H1 (cell line): ENCODE results near the gene NRM. TPM values are rescaled to one million over a fixed set of nuclear protein-coding genes. Genes with fewer than 3 reads are reported as not detected.

Source experiments
- CTCF ChIA-PET: fragments of 300-600 bp; sonication (Branson Sonifier 250); formaldehyde crosslinking; loops from one replicate; lab custom pipeline; 2021; ENCODE audit not compliant: partially characterized antibody; lab: Charles Lee
- POLR2A ChIA-PET: fragments of 300-600 bp; sonication (Branson Sonifier 250); formaldehyde crosslinking; loops from one replicate; lab custom pipeline; 2021; ENCODE audit warnings: inconsistent platforms; ENCODE audit not compliant: partially characterized antibody; lab: Charles Lee
- DNase-seq, 2 experiments: peaks; one replicate each; pipeline versions ENCODE4 v3.0.0 to v3.0.0-alpha.2; 2010 to 2022; ENCODE audit warnings: low spot score in 2 of 2, low read depth in 1 of 2, mixed read lengths in 1 of 2
- FAIRE-seq: peaks from 2 replicates; lab custom pipeline; 2011; peaks lifted over from hg19 to GRCh38; lab: Jason Lieb, UNC
- H2AFZ ChIP-seq: 2 replicates; pipeline ENCODE4 v1.8.1; 2012; ENCODE audit warnings: low read length, inconsistent platforms
- H2AK5ac ChIP-seq: 2 replicates; pipeline ENCODE4 v1.6.1; 2013; ENCODE audit warnings: low read depth, low read length
- H2BK120ac ChIP-seq: replicated peaks from 2 replicates; pipeline ENCODE3; 2013; ENCODE audit warnings: low read depth, low read length, inconsistent platforms
- H2BK12ac ChIP-seq: 2 replicates; pipeline ENCODE4 v1.6.1; 2013; ENCODE audit warnings: low read depth, low read length
- H2BK15ac ChIP-seq: 2 replicates; pipeline ENCODE4 v1.6.1; 2013; ENCODE audit warnings: low read length
- H2BK20ac ChIP-seq: 2 replicates; pipeline ENCODE4 v1.6.1; 2013; ENCODE audit warnings: low read length
- H2BK5ac ChIP-seq: 2 replicates; pipeline ENCODE4 v1.6.1; 2013; ENCODE audit warnings: low read depth, low read length
- H3K14ac ChIP-seq: 2 replicates; pipeline ENCODE4 v1.6.1; 2013; ENCODE audit warnings: inconsistent platforms; ENCODE audit not compliant: insufficient read length
- H3K18ac ChIP-seq: 2 replicates; pipeline ENCODE4 v1.6.1; 2013; ENCODE audit warnings: low read length; ENCODE audit errors: extremely low read depth
- H3K23ac ChIP-seq: 2 replicates; pipeline ENCODE4 v1.6.1; 2013; ENCODE audit warnings: inconsistent platforms; ENCODE audit not compliant: insufficient read length
- H3K23me2 ChIP-seq: 2 replicates; pipeline ENCODE4 v1.6.1; 2013; ENCODE audit warnings: low read depth, low read length
- H3K27ac ChIP-seq: 2 replicates; pipeline ENCODE4 v1.6.1; 2011; ENCODE audit warnings: low read depth, low read length, inconsistent platforms
- H3K27me3 ChIP-seq, 4 experiments: replicated peaks in 1 of 4; 1 replicate in 1 of 4; 2 replicates in 3 of 4; pipeline versions ENCODE4 v1.6.1 to v1.8.1; 2011 to 2013; ENCODE audit warnings: low read length in 3 of 4, mild to moderate bottlenecking in 3 of 4, inconsistent platforms in 2 of 4, mixed read lengths in 2 of 4, moderate library complexity in 1 of 4; ENCODE audit not compliant: control insufficient read depth in 3 of 4, insufficient read depth in 3 of 4; ENCODE audit errors: extremely low read depth in 1 of 4
- H3K36me3 ChIP-seq, 4 experiments: 2 replicates each; pipeline versions ENCODE4 v1.6.1 to v1.8.1; 2011 to 2013; ENCODE audit warnings: mild to moderate bottlenecking in 4 of 4, low read length in 3 of 4, moderate library complexity in 2 of 4, control low read depth in 1 of 4, inconsistent platforms in 1 of 4; ENCODE audit not compliant: insufficient read depth in 4 of 4, control insufficient read depth in 2 of 4
- H3K4ac ChIP-seq: replicated peaks from 2 replicates; pipeline ENCODE3; 2013; ENCODE audit warnings: low read length, low read depth, mixed read lengths, inconsistent platforms; ENCODE audit not compliant: insufficient read length
- H3K4me1 ChIP-seq, 4 experiments: replicated peaks in 1 of 4; 1 replicate in 1 of 4; 2 replicates in 3 of 4; pipeline versions ENCODE4 v1.6.1 to v1.8.1; 2011 to 2013; ENCODE audit warnings: low read length in 3 of 4, inconsistent platforms in 2 of 4, mixed read lengths in 1 of 4; ENCODE audit not compliant: insufficient read depth in 4 of 4, control insufficient read depth in 3 of 4
- H3K4me2 ChIP-seq, 2 experiments: 2 replicates each; pipeline versions ENCODE4 v1.6.1 to v1.8.1; 2011 to 2013; ENCODE audit warnings: low read depth in 2 of 2, low read length in 2 of 2, control low read depth in 1 of 2, inconsistent platforms in 1 of 2, mild to moderate bottlenecking in 1 of 2; ENCODE audit not compliant: insufficient read depth in 1 of 2
- H3K4me3 ChIP-seq, 4 experiments: fragments of 200-600, 300-600 bp in 1 of 4; sonication (generic), shearing (Covaris generic), sonication (Bioruptor Twin) in 1 of 4; 2 replicates each; pipeline versions ENCODE4 v1.5.1 to v1.8.1; 2011 to 2016; ENCODE audit warnings: low read length in 4 of 4, low read depth in 3 of 4, control low read depth in 2 of 4, inconsistent platforms in 2 of 4, mild to moderate bottlenecking in 2 of 4, mixed read lengths in 1 of 4, moderate library complexity in 1 of 4; ENCODE audit not compliant: insufficient read depth in 2 of 4; ENCODE audit errors: extremely low read depth in 1 of 4
- H3K56ac ChIP-seq: replicated peaks from 2 replicates; pipeline ENCODE3; 2013; ENCODE audit warnings: low read depth, mild to moderate bottlenecking, mixed read lengths, low read length, inconsistent platforms; ENCODE audit not compliant: insufficient read length
- H3K79me1 ChIP-seq: 2 replicates; pipeline ENCODE4 v1.6.1; 2013; ENCODE audit warnings: low read depth, low read length, control low read depth
- H3K79me2 ChIP-seq, 2 experiments: 2 replicates each; pipeline versions ENCODE4 v1.6.1 to v1.8.1; 2012 to 2013; ENCODE audit warnings: low read length in 2 of 2, mild to moderate bottlenecking in 2 of 2, inconsistent platforms in 1 of 2; ENCODE audit not compliant: insufficient read depth in 2 of 2, control insufficient read depth in 1 of 2
- H3K9ac ChIP-seq, 4 experiments: replicated peaks in 1 of 4; 1 replicate in 1 of 4; 2 replicates in 3 of 4; pipeline versions ENCODE4 v1.6.1 to v1.8.1; 2011 to 2013; ENCODE audit warnings: low read depth in 3 of 4, low read length in 3 of 4, control low read depth in 2 of 4, mild to moderate bottlenecking in 2 of 4, moderate library complexity in 2 of 4, inconsistent platforms in 1 of 4; ENCODE audit errors: extremely low read depth in 1 of 4
- H3K9me3 ChIP-seq, 2 experiments: 2 replicates each; pipeline versions ENCODE4 v1.6.1 to v1.8.1; 2012 to 2013; ENCODE audit warnings: mild to moderate bottlenecking in 2 of 2, moderate library complexity in 2 of 2, control low read depth in 1 of 2, inconsistent platforms in 1 of 2, low read depth in 1 of 2, low read length in 1 of 2, mixed read lengths in 1 of 2; ENCODE audit not compliant: insufficient read depth in 2 of 2
- H4K20me1 ChIP-seq, 2 experiments: replicated peaks in 1 of 2; 2 replicates each; pipeline versions ENCODE3 to v1.8.1; 2011 to 2013; ENCODE audit warnings: inconsistent platforms in 2 of 2, low read length in 2 of 2, mild to moderate bottlenecking in 1 of 2; ENCODE audit not compliant: insufficient read depth in 2 of 2, control insufficient read depth in 1 of 2
- H4K5ac ChIP-seq: 2 replicates; pipeline ENCODE4 v1.6.1; 2013; ENCODE audit warnings: low read length, low read depth, mixed read lengths, inconsistent platforms; ENCODE audit not compliant: insufficient read length
- H4K8ac ChIP-seq: 2 replicates; pipeline ENCODE4 v1.8.0; 2013; ENCODE audit warnings: mild to moderate bottlenecking, moderate library complexity, low read length, inconsistent platforms; ENCODE audit not compliant: insufficient read depth; ENCODE audit errors: extremely low read depth
- H4K91ac ChIP-seq: replicated peaks from 2 replicates; pipeline ENCODE3; 2013; ENCODE audit warnings: low read length, mixed read lengths, inconsistent platforms; ENCODE audit not compliant: insufficient read length
- BACH1 ChIP-seq: IDR thresholded peaks from 2 replicates; pipeline ENCODE4 v1.6.1; 2012; ENCODE audit warnings: low read length, improper control_type of control experiment
- BRCA1 ChIP-seq: IDR thresholded peaks from 2 replicates; pipeline ENCODE4 v1.6.1; 2012; ENCODE audit warnings: low read depth, low read length, improper control_type of control experiment
- CBX8 ChIP-seq: fragments of 300-800, 300-1000 bp; sonication (generic); IDR thresholded peaks from 2 replicates; pipeline ENCODE4 v1.7.1; 2016; ENCODE audit warnings: low read depth, low read length, borderline replicate concordance
- EZH2 ChIP-seq: fragments of 200-600 bp; sonication (generic); IDR thresholded peaks from 2 replicates; pipeline ENCODE4 v1.7.1; 2012; ENCODE audit warnings: low read depth, mild to moderate bottlenecking, moderate library complexity, low read length, inconsistent platforms; ENCODE audit not compliant: severe bottlenecking
- GTF2F1 ChIP-seq: IDR thresholded peaks from 2 replicates; pipeline ENCODE4 v1.6.1; 2012; ENCODE audit warnings: low read depth, low read length, improper control_type of control experiment, borderline replicate concordance
- JUND ChIP-seq: IDR thresholded peaks from 2 replicates; pipeline ENCODE4 v1.6.1; 2011; ENCODE audit warnings: mild to moderate bottlenecking, improper control_type of control experiment, low read length
- KDM1A ChIP-seq: fragments of 200-600, 300-600 bp; sonication (generic); IDR thresholded peaks from 2 replicates; pipeline ENCODE4 v1.7.1; 2016; ENCODE audit warnings: mild to moderate bottlenecking, low read length, borderline replicate concordance
- KDM4A ChIP-seq: IDR thresholded peaks from one replicate; pipeline ENCODE4 v1.7.1; 2012; ENCODE audit warnings: low read depth, mild to moderate bottlenecking, moderate library complexity, low read length, inconsistent platforms; ENCODE audit not compliant: severe bottlenecking
- POU5F1 ChIP-seq: IDR thresholded peaks from 2 replicates; pipeline ENCODE4 v1.6.1; 2011; ENCODE audit warnings: low read depth, mild to moderate bottlenecking, low read length, moderate library complexity
- SIX5 ChIP-seq: IDR thresholded peaks from 2 replicates; pipeline ENCODE4 v1.6.1; 2011; ENCODE audit warnings: mild to moderate bottlenecking, low read depth, low read length
- TAF1 ChIP-seq: IDR thresholded peaks from 2 replicates; pipeline ENCODE4 v1.6.1; 2011; ENCODE audit warnings: mild to moderate bottlenecking, low read depth, low read length
- TEAD4 ChIP-seq: IDR thresholded peaks from 2 replicates; pipeline ENCODE4 v1.6.1; 2012; ENCODE audit warnings: low read depth, low read length, inconsistent platforms, mixed read lengths
- USF2 ChIP-seq: IDR thresholded peaks from 2 replicates; pipeline ENCODE4 v1.6.1; 2011; ENCODE audit warnings: low read length, improper control_type of control experiment
- WGBS, 2 experiments: shearing (Covaris generic) in 1 of 2; methylation state at CpG; one replicate each; pipeline versions ENCODE4 v1.1.6 to v1.1.7; 2013 to 2015; ENCODE audit warnings: low lambda C conversion rate in 2 of 2, mixed read lengths in 2 of 2, inconsistent platforms in 1 of 2, low coverage in 1 of 2, missing lambda C conversion rate in 1 of 2; ENCODE audit not compliant: insufficient replicate concordance in 2 of 2, insufficient coverage in 1 of 2, insufficient read length in 1 of 2; ENCODE audit errors: extremely low coverage in 1 of 2, missing lambda C conversion rate in 1 of 2; 5-methylcytosine and 5-hydroxymethylcytosine counted together
- polyA plus RNA-seq, 7 experiments: library from polyadenylated mRNA; depleted of rRNA in 3 of 7; stranded (reverse) in 5 of 7; unstranded in 2 of 7; fragments of >200 nt in 5 of 7; fragments of 200-250 nt in 2 of 7; gene quantifications; 1 replicate in 5 of 7; 2 replicates in 1 of 7; 4 replicates in 1 of 7; pipeline versions ENCODE4 v1.2.1 to v1.2.3, GENCODE V29; 2011 to 2013; ENCODE audit warnings: missing spikeins in 2 of 7, mixed read lengths in 2 of 7
- total RNA-seq: library from RNA; stranded (reverse); fragmentation: NEBNext Ultra II Directional; extraction: Animal tissue kit (Norgen Biotek cat#: 25700); gene quantifications from 2 replicates; pipeline ENCODE4 v1.2.1, GENCODE V29; 2021

The NRM gene
- total and polyA plus RNA-seq, 2 of the 8 experiments (the other 6 are each of a cell fraction or from before 2014, with no cell fraction given): 27.3 to 50.4 TPM

GRCh38 chr6:30703821-30704220 lies 13.0 kb upstream of the NRM start:
- H4K20me1 ChIP-seq: peaks cover 3% of the 10 kb centered on the region in 2 experiments
- ChIA-PET CTCF (interaction anchor here (1.2 to 2.3 kb wide), 11 partner anchors 9 to 130 kb away, joined by 3 to 14 read pairs (median 7); partner anchors contain the start of gene DHX16), POLR2A (interaction anchor here (0.8 to 35.9 kb wide), 10 partner anchors 4 to 114 kb away, joined by 3 to 732 read pairs (median 4); partner anchors contain the start of genes IER3, MDC1, NRM and TUBB)
- TF ChIP-seq GTF2F1 (no peak), CBX8 (no peak), TEAD4 (no peak), BRCA1 (no peak), USF2 (no peak), SIX5 (no peak), POU5F1 (no peak), EZH2 (no peak), TAF1 (no peak), KDM1A (no peak), BACH1 (no peak), KDM4A (no peak), JUND (no peak)

More at GRCh38 chr6:30703821-30704220, 13.0 kb upstream of the NRM start:
- no peaks in the 10 kb centered on the region for H3K27me3 ChIP-seq
- no peak overlapping the region for H2BK120ac ChIP-seq
- H3K36me3 ChIP-seq: peaks cover 5 to 42% (median 24%) of the 10 kb centered on the region in 4 experiments; a peak in 6 of 8 replicates
- H3K18ac ChIP-seq: no peak overlapping the region
- H2AFZ ChIP-seq: no peak overlapping the region
- H2AK5ac ChIP-seq: no peak overlapping the region
- no peak for FAIRE-seq
- H2BK12ac ChIP-seq: no peak overlapping the region
- no peak overlapping the region for H3K9ac ChIP-seq
- H3K79me2 ChIP-seq: no peaks in the 10 kb centered on the region
- H3K27ac ChIP-seq: no peak overlapping the region
- no peaks in the 10 kb centered on the region; a peak in 1 of 7 replicates for H3K4me1 ChIP-seq
- no peaks in the 10 kb centered on the region for H3K23me2 ChIP-seq
- H3K9me3 ChIP-seq: no peaks in the 10 kb centered on the region
- H2BK5ac ChIP-seq: no peak overlapping the region
- H2BK15ac ChIP-seq: no peak overlapping the region
- no peak overlapping the region for H3K4me2 ChIP-seq
- H3K23ac ChIP-seq: no peak overlapping the region
- H4K8ac ChIP-seq: no peak overlapping the region
- no peak for DNase-seq
- no peak overlapping the region for H2BK20ac ChIP-seq
- no peak overlapping the region for H3K4me3 ChIP-seq
- H3K56ac ChIP-seq: no peak overlapping the region
- H4K5ac ChIP-seq: no peak overlapping the region
- H4K91ac ChIP-seq: no peak overlapping the region
- no peaks in the 10 kb centered on the region for H3K79me1 ChIP-seq
- H3K14ac ChIP-seq: no peak overlapping the region
- H3K4ac ChIP-seq: no peak overlapping the region
- WGBS, 2 experiments: 84% methylated on average over 4 of the region's 4 CpGs; no CpG with 5 or more reads in 1 of the 2 experiments
